ENCODE data around the gene CYP1A2. TPM values are rescaled to one million over a fixed set of nuclear protein-coding genes. Genes with fewer than 3 reads are reported as not detected.

CYP1A2 gene
- total and polyA plus RNA-seq, 2 donors (not counting 1 experiment from before 2014, with no cell fraction given), result not detected

- H3K27ac Mint-ChIP-seq, result peak overlapping the region; percentile 90
- TF ChIP-seq EZH2 (IDR thresholded peaks at IDR 0.05; ENCODE audit: borderline replicate concordance, insufficient read depth, low read depth, low read length, poor library complexity, severe bottlenecking), result no peak
- TF ChIP-seq CTCF (IDR thresholded peaks at IDR 0.05), result no peak
- H3K9me3 Mint-ChIP-seq (ENCODE audit: insufficient read depth), result no peaks in the 10 kb centered on the region
- no peaks in the 10 kb centered on the region for H3K9me3 ChIP-seq (ENCODE audit: control extremely low read depth in 1 of 3, control insufficient read depth in 2 of 3, insufficient read depth in 1 of 3, low read length in 2 of 3)
- H3K27me3 Mint-ChIP-seq, result no peaks in the 10 kb centered on the region
- peak overlapping the region; percentile 93 for H3K4me3 Mint-ChIP-seq
- H2AFZ ChIP-seq (ENCODE audit: insufficient read depth, low read depth, low read length, poor library complexity, severe bottlenecking), result no peak overlapping the region
- peaks cover 82 to 99% of the 10 kb centered on the region in 2 donors for H3K4me1 ChIP-seq (ENCODE audit: control insufficient read depth in 2 of 2, insufficient read depth in 2 of 2, low read length in 2 of 2)
- ATAC-seq (ENCODE audit: low read depth) (no peak), DNase-seq (no peak)
- ChIA-PET CTCF (interaction anchor here (0.7 to 37.1 kb wide), 4 partner anchors 4 to 325 kb away, joined by 3 to 2548 read pairs (median 1332); partner anchors contain the start of genes CSK and LMAN1L), POLR2A (interaction anchor here (2.0 to 15.8 kb wide), 2 partner anchors 9 to 13 kb away, joined by 12 to 572 read pairs; partner anchors contain the start of gene CSK)
- no CpG with 5 or more reads among the region's 1 CpG for WGBS (ENCODE audit: insufficient coverage)
- peak overlapping the region; percentile 68 for H3K9ac ChIP-seq (ENCODE audit: low read length)
- no peaks in the 10 kb centered on the region for H3K27me3 ChIP-seq (replicated peaks in 1 of 4; ENCODE audit: control extremely low read depth in 1 of 4, control insufficient read depth in 3 of 4, insufficient read depth in 4 of 4, low read length in 3 of 4)
- peak overlapping the region; percentile 90 to 93 for H3K27ac ChIP-seq (ENCODE audit: low read length in 2 of 2)
- intact Hi-C loops (cut with micrococcal nuclease), result no loop called here
- peak overlapping the region; percentile 91 for H3K4me2 ChIP-seq (replicated peaks; ENCODE audit: low read depth, low read length, poor library complexity, severe bottlenecking)
- peaks cover 96% of the 10 kb centered on the region for H3K4me1 Mint-ChIP-seq
- peaks cover 82% of the 10 kb centered on the region for H3K79me2 ChIP-seq (ENCODE audit: control insufficient read depth, insufficient read depth, low read length)
- peaks cover 65% of the 10 kb centered on the region for H4K20me1 ChIP-seq (ENCODE audit: control insufficient read depth, insufficient read depth, low read length, poor library complexity, severe bottlenecking)
- peak overlapping the region in 4 of 5 experiments; percentile 57 to 81 (median 69) for H3K4me3 ChIP-seq (ENCODE audit: control extremely low read depth in 1 of 5, extremely low read depth in 1 of 5, insufficient read depth in 1 of 5, low read depth in 2 of 5, low read length in 4 of 5)
- peaks cover 0 to 53% of the 10 kb centered on the region in 2 experiments for H3K36me3 ChIP-seq (replicated peaks in 1 of 2; ENCODE audit: control extremely low read depth in 1 of 2, control insufficient read depth in 1 of 2, extremely low read depth in 1 of 2, insufficient read depth in 2 of 2, low read length in 1 of 2)
These were observed 42.4 kb downstream of the CYP1A2 start for GRCh38 chr15:74791007-74791406.

DNA sequence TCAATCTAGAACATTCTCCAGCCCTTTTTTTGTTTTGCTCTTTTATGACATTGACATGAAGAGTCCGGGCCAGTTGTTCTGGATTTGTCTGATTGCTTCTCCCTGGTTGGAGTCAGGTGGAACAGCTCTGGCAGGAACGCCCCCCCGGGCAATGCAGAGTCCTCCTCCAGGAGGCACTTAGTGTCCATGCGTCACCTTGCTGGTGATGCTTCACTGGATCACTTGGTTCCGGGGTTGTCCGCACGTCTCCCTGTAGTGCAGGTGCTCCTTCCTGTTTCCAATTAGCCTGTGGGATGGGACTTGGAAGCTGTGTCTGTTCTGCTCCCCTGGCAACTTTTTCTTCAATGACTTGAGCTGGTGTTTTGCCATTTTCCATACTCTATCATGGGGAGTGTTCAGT lies 43.0 kb downstream of the CYP1A2 start:
- peaks cover 82 to 99% of the 10 kb centered on the region in 2 donors for H3K4me1 ChIP-seq (ENCODE audit: control insufficient read depth in 2 of 2, insufficient read depth in 2 of 2, low read length in 2 of 2)
- no peaks in the 10 kb centered on the region for H3K9me3 Mint-ChIP-seq (ENCODE audit: insufficient read depth)
- CTCF ChIA-PET, result interaction anchor here (3.0 to 37.1 kb wide), 4 partner anchors 3 to 159 kb away, joined by 25 to 2548 read pairs (median 1332); partner anchors contain the start of genes CSK and LMAN1L
- peak overlapping the region; percentile 93 for H3K4me3 Mint-ChIP-seq
- no peaks in the 10 kb centered on the region for H3K9me3 ChIP-seq (ENCODE audit: control extremely low read depth in 1 of 3, control insufficient read depth in 2 of 3, insufficient read depth in 1 of 3, low read length in 2 of 3)
- POLR2A ChIA-PET, result interaction anchor here (0.5 to 15.8 kb wide), 2 partner anchors 14 to 111 kb away, joined by 4 to 572 read pairs; partner anchors contain the start of gene CSK
- H3K4me2 ChIP-seq (replicated peaks; ENCODE audit: low read depth, low read length, poor library complexity, severe bottlenecking), result peak overlapping the region; percentile 91
- no peak overlapping the region for H2AFZ ChIP-seq (ENCODE audit: insufficient read depth, low read depth, low read length, poor library complexity, severe bottlenecking)
- peak overlapping the region; percentile 90 to 93 for H3K27ac ChIP-seq (ENCODE audit: low read length in 2 of 2)
- H3K27ac Mint-ChIP-seq, result peak overlapping the region; percentile 90
- peaks cover 82% of the 10 kb centered on the region for H3K79me2 ChIP-seq (ENCODE audit: control insufficient read depth, insufficient read depth, low read length)
- intact Hi-C loops (cut with micrococcal nuclease), result no loop called here
- no peaks in the 10 kb centered on the region for H3K27me3 Mint-ChIP-seq
- H3K27me3 ChIP-seq (replicated peaks in 1 of 4; ENCODE audit: control extremely low read depth in 1 of 4, control insufficient read depth in 3 of 4, insufficient read depth in 4 of 4, low read length in 3 of 4), result no peaks in the 10 kb centered on the region
- WGBS (ENCODE audit: insufficient coverage), result 45% methylated on average over 7 of the region's 7 CpGs
- H3K36me3 ChIP-seq (replicated peaks in 1 of 2; ENCODE audit: control extremely low read depth in 1 of 2, control insufficient read depth in 1 of 2, extremely low read depth in 1 of 2, insufficient read depth in 2 of 2, low read length in 1 of 2), result peaks cover 0 to 54% of the 10 kb centered on the region in 2 experiments
- H3K4me1 Mint-ChIP-seq, result peaks cover 96% of the 10 kb centered on the region
- TF ChIP-seq CTCF (IDR thresholded peaks at IDR 0.05) (no peak), EZH2 (IDR thresholded peaks at IDR 0.05; ENCODE audit: borderline replicate concordance, insufficient read depth, low read depth, low read length, poor library complexity, severe bottlenecking) (no peak)
- H3K4me3 ChIP-seq (ENCODE audit: control extremely low read depth in 1 of 5, extremely low read depth in 1 of 5, insufficient read depth in 1 of 5, low read depth in 2 of 5, low read length in 4 of 5), result peak overlapping the region in 3 of 5 experiments; percentile 22 to 81 (median 34)
- no peak for ATAC-seq (ENCODE audit: low read depth)
- DNase-seq, result no peak
- peak overlapping the region; percentile 68 for H3K9ac ChIP-seq (ENCODE audit: low read length)
- H4K20me1 ChIP-seq (ENCODE audit: control insufficient read depth, insufficient read depth, low read length, poor library complexity, severe bottlenecking), result peaks cover 69% of the 10 kb centered on the region
